Brain microvascular endothelial cell (primary cell): Measurements from ENCODE around the gene CTDNEP1.

ENCODE experiments used
- DNase-seq: peaks from one replicate; pipeline ENCODE4 v3.0.0-alpha.2; 2020
- H3K27ac ChIP-seq: fragments of 250-450 bp; sonication (Bioruptor Pico); 2 replicates; pipeline ENCODE4 v1.5.1; 2020; ENCODE audit warnings: mild to moderate bottlenecking, moderate library complexity
- H3K27me3 ChIP-seq: fragments of 250-450 bp; sonication (Bioruptor Pico); replicated peaks from 2 replicates; pipeline ENCODE4 v1.5.1; 2020; ENCODE audit warnings: mild to moderate bottlenecking
- H3K36me3 ChIP-seq: fragments of 250-450 bp; sonication (Bioruptor Pico); replicated peaks from 2 replicates; pipeline ENCODE4 v1.5.1; 2020; ENCODE audit warnings: mild to moderate bottlenecking
- H3K4me3 ChIP-seq: 2 replicates; pipeline ENCODE4 v1.5.1; 2011; ENCODE audit warnings: low read depth, mild to moderate bottlenecking, control low read depth, low read length, moderate library complexity
- in situ Hi-C: cut with HindIII; loops from 2 replicates; pipeline ENCODE4 v1.10.0; 2017; ENCODE audit warnings: low sequenced_read_pairs, low pct_ligation_motif_present
- TF ChIP-seq, protein P1 (sequence below): IDR thresholded peaks from 2 replicates; pipeline ENCODE4 v1.5.1; 2011; ENCODE audit warnings: low read depth, mild to moderate bottlenecking, moderate library complexity, low read length, control low read depth, inconsistent platforms; ENCODE audit errors: missing control alignments

CTDNEP1 gene

DNA sequence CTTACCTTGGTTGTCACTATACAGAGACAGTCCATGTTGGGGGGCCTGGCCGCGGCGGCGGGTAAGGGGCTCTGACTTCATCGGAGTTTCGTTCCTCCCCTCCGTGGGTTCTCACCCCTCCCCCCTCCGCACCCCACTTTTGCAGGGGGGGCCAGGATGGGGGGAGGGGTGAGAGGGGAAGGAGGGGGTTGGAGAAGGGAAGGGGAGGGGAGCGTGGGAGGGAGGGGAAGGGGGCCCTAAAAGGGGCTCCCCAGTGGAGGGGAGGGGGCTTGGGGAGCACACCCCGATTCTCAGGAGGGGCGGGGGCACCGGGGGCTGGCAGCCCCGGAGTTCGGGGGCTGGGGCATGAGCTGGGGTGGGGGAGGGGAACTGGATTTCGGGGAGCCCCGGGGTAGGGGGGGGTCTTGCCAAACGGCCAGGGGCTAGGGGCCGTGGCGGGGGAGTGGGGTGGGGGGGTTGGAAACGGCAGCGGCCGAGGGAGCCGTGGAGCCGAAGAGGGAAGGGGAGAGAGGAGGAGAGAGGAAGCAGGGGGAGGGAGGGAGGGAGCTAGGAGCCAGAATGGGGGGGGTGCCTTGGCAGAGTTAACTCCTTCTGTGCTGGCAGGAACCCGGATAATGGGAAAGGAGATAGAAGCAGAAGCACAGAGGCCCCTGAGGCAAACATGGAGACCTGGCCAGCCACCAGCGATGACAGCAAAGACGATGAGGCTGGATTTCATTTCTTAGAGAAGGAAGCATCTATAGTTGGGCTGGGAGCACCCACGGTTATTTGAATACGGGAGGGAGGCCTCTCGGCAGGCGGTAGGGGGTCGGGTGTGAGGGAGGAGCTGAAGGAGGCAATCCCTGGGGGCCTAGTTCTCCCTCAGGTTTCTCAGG is 34.2 kb downstream of the CTDNEP1 start:
- TF ChIP-seq, protein P1, sequence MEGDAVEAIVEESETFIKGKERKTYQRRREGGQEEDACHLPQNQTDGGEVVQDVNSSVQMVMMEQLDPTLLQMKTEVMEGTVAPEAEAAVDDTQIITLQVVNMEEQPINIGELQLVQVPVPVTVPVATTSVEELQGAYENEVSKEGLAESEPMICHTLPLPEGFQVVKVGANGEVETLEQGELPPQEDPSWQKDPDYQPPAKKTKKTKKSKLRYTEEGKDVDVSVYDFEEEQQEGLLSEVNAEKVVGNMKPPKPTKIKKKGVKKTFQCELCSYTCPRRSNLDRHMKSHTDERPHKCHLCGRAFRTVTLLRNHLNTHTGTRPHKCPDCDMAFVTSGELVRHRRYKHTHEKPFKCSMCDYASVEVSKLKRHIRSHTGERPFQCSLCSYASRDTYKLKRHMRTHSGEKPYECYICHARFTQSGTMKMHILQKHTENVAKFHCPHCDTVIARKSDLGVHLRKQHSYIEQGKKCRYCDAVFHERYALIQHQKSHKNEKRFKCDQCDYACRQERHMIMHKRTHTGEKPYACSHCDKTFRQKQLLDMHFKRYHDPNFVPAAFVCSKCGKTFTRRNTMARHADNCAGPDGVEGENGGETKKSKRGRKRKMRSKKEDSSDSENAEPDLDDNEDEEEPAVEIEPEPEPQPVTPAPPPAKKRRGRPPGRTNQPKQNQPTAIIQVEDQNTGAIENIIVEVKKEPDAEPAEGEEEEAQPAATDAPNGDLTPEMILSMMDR, result no peak
- Histone ChIP-seq H3K27ac (no peak overlapping the region), H3K27me3 (no peaks in the 10 kb centered on the region), H3K36me3 (peaks cover 10% of the 10 kb centered on the region), H3K4me3 (peak overlapping the region; percentile 69)
- DNase-seq, result peak; percentile 66
- in situ Hi-C loops, result no loop called here

DNA sequence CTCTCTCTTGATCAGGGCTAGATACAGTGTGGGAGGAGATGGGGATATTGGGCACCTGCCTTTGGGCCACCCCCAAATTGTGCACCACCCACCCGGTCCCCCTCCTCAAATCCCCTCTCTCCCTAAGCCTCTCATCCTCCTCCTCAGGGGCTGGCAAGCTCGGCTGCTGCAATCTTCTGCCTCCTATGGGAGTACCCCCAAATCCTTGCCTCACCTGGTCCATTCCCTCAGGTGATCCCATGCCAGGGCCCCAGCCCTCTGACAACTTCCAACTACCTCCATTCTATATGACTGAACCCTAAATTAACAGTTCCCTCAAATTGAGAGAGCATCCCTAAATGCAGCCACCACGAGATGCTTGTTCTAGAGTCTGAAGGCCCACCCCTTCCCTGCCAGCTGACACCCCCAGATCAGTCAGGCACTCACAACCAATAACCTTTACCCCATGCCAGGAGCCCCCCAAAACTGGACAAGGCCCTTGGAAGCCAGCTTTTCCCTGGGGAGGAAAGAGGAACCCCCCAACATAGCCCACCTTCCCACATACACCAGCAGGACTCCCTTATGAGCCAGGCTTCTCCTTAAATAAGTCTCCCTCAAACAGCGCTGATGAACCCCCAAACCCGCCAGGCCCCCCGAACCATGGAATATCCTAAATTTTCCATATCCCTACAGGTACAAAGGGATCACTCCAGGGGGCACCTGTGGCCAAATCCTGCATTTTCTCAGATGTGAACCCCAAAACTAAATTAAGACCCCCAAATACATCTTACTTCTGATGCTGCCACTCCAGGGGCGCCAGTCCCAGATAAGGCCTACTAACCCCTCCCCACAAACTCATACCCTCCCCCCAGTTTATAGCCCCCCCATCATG is 35.1 kb downstream of the CTDNEP1 start:
- TF ChIP-seq, protein P1, result no peak
- Histone ChIP-seq H3K36me3 (peaks cover 2% of the 10 kb centered on the region), H3K27me3 (no peaks in the 10 kb centered on the region), H3K27ac (no peak overlapping the region), H3K4me3 (peak overlapping the region; percentile 69)
- in situ Hi-C loops, result no loop called here
- no peak for DNase-seq

DNA sequence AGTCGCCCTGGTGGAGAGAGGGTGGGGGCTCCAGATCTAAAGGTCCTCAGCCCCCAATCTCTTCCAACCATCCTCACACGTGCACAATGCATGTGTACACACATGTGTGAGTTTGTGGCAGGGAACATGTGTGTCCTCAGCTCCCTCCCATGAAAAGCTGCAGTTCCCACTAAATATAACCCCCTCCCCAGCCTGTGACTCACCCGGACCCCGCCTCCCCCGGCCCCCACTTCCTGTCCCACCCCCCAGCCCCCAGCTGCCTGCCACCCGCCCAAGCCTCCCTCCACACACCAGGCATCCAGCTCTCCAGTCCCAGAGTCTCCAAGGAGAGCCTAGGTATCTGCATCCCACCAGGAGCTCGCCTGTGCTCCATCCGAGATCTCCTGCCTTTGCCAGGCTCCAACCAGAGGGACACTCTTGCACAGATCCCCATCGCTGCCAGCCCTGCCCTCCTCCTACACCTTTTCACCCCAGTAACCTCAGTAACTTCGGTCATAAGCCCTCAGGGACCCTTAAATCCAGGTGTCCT is 35.8 kb downstream of the CTDNEP1 start:
- peak overlapping the region; percentile 57 for H3K27ac ChIP-seq
- H3K36me3 ChIP-seq, result no peaks in the 10 kb centered on the region
- TF ChIP-seq, protein P1, result no peak
- in situ Hi-C loops, result no loop called here
- H3K4me3 ChIP-seq, result peak overlapping the region; percentile 69
- no peaks in the 10 kb centered on the region for H3K27me3 ChIP-seq
- DNase-seq, result no peak

DNA sequence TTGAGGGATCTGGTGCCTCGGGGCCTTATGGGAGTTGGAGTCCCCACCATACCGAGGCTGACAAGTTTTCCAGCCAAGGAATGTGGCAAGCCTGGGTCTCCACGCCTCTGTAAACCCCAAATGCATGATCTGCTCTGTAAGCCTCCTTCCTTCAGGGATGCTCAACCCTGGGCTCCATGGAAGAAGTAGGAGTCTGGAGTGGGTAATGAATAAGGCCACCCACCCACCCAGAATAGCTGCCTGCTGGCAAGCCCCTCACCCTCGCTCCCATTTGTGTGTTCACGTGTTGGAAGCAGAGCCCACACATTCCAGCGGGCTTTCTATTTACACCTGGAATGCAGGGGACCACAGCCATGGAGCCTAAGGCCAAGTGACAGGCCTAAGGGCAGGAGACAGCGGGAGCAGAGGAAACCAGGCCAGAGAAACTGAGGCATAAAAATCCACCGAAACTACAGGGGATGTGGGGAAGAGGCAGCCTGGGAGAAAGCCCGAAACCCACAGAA is 36.3 kb downstream of the CTDNEP1 start:
- TF ChIP-seq, protein P1, result no peak
- Histone ChIP-seq H3K4me3 (peak overlapping the region; percentile 58), H3K27me3 (no peaks in the 10 kb centered on the region), H3K27ac (peak overlapping the region; percentile 57), H3K36me3 (no peaks in the 10 kb centered on the region)
- in situ Hi-C loops, result no loop called here
- DNase-seq, result no peak

DNA sequence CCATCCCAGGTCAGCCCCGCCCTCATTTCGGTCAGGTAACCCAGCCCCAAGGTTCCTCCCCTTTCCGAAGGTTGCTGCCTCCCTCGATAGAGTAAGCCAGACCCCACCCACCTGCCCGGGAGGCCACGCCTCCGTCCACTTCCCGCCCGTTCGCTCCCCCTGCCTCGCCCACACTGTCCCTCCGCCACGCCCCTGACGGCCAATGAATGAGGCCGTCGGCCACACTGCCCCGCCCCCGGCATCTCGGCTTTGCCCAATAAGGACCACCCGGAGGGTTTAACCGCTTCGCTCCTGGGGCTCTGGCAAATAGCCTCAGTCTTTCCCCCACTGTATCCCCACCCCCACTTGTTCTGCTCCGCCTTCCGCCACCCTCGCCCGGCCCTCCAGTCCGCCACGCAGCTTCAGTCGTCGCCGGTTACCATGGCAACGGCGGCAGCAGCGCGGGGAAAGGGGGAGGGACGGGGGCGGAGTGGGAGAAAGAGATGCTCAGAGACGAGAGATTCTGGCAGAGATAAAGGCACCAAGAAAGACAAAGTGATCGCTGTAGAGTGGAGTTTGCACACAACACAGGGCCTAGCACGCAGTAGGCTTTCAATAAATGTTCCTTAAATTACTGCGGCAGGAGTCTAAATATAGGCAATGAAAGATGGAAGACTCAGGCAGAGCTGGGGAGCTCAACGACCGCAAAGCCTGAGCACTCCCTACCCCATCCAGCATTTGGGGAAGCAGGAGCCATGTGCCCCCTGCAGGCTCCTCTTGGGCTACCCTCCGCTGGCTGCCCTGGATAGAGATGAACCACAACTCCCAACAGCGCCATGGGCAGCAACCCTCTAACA is 37.0 kb downstream of the CTDNEP1 start:
- Histone ChIP-seq H3K36me3 (no peaks in the 10 kb centered on the region), H3K27ac (peak overlapping the region; percentile 57), H3K4me3 (peak overlapping the region; percentile 58), H3K27me3 (no peaks in the 10 kb centered on the region)
- in situ Hi-C loops, result no loop called here
- TF ChIP-seq, protein P1, result peak; percentile 75
- peak; percentile 97 for DNase-seq
